Measurements from ENCODE around the gene MAN2B2. TPM values are rescaled to one million over a fixed set of nuclear protein-coding genes. Genes with fewer than 3 reads are reported as not detected.

Gene MAN2B2
- total RNA-seq, 4 donors from 2014 or later, result 3.3 to 5.6 (median 4.5) TPM

DNA sequence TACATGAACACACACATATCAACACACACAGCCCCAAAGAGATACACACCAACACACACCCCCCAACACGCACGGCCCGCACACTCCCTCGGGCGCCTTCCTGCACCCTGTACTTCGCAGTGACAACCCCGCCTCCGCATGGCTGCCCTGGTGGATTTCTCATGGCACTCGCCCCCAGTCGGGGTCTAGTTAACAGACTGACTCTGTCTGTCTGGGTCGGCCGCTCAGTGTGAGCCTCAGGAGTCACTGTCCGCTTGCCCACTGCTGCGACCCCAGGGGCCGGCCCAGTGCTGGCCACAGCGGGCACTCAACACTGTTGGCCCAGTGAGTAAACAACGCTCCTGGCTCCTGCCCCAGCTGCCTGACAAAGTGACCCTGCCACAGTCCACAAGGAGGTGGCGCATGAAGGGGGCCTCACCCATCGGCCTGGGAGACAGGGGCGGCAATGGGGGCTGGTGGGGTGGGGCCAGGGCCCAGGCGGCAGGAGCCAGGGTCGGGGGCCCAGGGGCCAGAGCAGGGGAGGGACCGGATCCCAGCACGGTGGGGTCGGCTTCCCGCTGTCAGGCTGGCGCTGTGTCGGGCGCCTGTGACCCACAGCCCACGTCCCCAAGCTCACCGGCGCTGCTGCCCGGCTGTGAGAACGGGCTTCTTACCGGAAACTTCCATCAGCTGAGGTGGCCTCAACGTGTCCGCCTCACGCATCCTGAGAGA, 40.2 kb upstream of the MAN2B2 start:
- Histone ChIP-seq H3K4me3 (no peak overlapping the region), H3K4me1 (no peaks in the 10 kb centered on the region), H3K27ac (no peak overlapping the region), H3K9me3 (no peaks in the 10 kb centered on the region), H3K36me3 (no peaks in the 10 kb centered on the region), H3K27me3 (peaks cover 0 to 5% (median 4%) of the 10 kb centered on the region in 3 donors)
- TF ChIP-seq POLR2A (IDR thresholded peaks at IDR 0.05), result no peak
- TF ChIP-seq, protein P1, sequence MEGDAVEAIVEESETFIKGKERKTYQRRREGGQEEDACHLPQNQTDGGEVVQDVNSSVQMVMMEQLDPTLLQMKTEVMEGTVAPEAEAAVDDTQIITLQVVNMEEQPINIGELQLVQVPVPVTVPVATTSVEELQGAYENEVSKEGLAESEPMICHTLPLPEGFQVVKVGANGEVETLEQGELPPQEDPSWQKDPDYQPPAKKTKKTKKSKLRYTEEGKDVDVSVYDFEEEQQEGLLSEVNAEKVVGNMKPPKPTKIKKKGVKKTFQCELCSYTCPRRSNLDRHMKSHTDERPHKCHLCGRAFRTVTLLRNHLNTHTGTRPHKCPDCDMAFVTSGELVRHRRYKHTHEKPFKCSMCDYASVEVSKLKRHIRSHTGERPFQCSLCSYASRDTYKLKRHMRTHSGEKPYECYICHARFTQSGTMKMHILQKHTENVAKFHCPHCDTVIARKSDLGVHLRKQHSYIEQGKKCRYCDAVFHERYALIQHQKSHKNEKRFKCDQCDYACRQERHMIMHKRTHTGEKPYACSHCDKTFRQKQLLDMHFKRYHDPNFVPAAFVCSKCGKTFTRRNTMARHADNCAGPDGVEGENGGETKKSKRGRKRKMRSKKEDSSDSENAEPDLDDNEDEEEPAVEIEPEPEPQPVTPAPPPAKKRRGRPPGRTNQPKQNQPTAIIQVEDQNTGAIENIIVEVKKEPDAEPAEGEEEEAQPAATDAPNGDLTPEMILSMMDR (IDR thresholded peaks at IDR 0.05 in 4 of 5, conservative IDR thresholded peaks at IDR 0.05 in 1 of 5), result no peak
- in situ Hi-C loops (cut with MboI; ENCODE audit: low sequenced_read_pairs in 4 of 4) (no loop called here), intact Hi-C loops (cut with DNase I; ENCODE audit: low total_unique reads) (no loop called here)
- DNase-seq (no peak), ATAC-seq (no peak)

DNA sequence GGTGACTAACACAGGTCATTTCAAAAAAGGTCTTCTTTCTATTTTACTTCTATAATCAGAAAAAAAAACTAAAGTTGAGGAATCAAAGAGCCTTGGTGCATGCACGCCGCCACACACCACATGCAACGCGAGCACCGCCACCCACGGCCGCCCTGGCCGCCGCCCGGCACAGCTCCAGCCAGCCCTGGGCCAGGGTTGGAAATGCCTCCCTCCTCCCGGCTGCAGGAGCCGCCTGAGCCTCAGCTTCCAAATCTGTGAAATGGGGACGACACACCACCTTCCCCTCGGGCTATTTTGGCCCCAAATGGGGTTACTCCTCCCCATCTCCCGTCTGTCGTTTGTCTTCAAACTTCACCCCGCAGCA, 39.7 kb upstream of the MAN2B2 start:
- no peaks in the 10 kb centered on the region for H3K36me3 ChIP-seq
- H3K27me3 ChIP-seq, result peaks cover 0 to 11% (median 7%) of the 10 kb centered on the region in 3 donors
- in situ Hi-C loops (cut with MboI; ENCODE audit: low sequenced_read_pairs in 4 of 4), result no loop called here
- intact Hi-C loops (cut with DNase I; ENCODE audit: low total_unique reads), result no loop called here
- ATAC-seq (no peak), DNase-seq (no peak)
- H3K27ac ChIP-seq, result no peak overlapping the region
- H3K4me3 ChIP-seq, result no peak overlapping the region
- H3K9me3 ChIP-seq, result no peaks in the 10 kb centered on the region
- TF ChIP-seq, protein P1 (IDR thresholded peaks at IDR 0.05 in 4 of 5, conservative IDR thresholded peaks at IDR 0.05 in 1 of 5), result no peak
- no peak for TF ChIP-seq POLR2A (IDR thresholded peaks at IDR 0.05)
- H3K4me1 ChIP-seq, result no peaks in the 10 kb centered on the region

DNA sequence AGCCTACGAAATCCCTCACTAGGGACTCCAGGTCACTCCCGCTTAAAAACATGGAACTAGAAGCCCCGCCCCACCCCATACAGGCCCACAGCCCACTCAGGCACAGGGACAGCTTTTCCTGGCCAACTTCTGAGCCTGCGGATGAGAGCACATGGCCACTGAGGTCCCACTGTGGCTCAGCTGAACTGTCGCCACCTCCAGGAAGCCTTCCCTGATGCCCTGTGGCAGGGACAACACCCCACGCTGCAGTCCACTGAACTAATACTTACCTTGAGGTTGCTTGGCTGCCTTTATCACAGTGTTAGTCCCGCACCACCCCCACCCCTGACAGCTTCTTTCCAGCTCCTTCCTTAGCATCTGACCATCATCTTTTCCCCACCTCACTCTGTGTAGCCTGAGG, 39.3 kb upstream of the MAN2B2 start:
- H3K27ac ChIP-seq, result no peak overlapping the region
- DNase-seq, result no peak
- ATAC-seq, result no peak
- H3K36me3 ChIP-seq, result no peaks in the 10 kb centered on the region
- H3K4me1 ChIP-seq, result no peaks in the 10 kb centered on the region
- TF ChIP-seq, protein P1 (IDR thresholded peaks at IDR 0.05 in 4 of 5, conservative IDR thresholded peaks at IDR 0.05 in 1 of 5), result no peak
- TF ChIP-seq POLR2A (IDR thresholded peaks at IDR 0.05), result no peak
- intact Hi-C loops (cut with DNase I; ENCODE audit: low total_unique reads) (no loop called here), in situ Hi-C loops (cut with MboI; ENCODE audit: low sequenced_read_pairs in 4 of 4) (no loop called here)
- no peaks in the 10 kb centered on the region for H3K9me3 ChIP-seq
- peaks cover 0 to 12% (median 7%) of the 10 kb centered on the region in 3 donors for H3K27me3 ChIP-seq
- H3K4me3 ChIP-seq, result no peak overlapping the region

DNA sequence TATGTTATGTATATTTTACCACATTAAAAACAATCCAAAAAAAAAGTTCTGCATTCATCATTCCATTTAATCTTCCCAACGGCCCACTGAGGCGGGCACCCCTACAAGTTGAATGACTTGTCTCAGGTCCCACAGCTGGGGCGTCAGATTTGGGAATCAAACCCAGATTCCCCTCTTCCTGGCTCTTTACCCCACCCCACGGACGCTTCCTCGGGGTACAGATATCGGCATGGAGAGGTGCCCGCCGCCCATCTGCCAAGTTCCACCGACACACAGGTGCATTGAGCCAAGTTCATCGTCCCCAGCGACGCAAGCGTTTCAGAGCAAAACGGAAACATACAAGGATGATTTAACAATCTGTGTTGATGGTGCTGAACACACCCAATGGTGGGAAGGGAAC, 36.9 kb upstream of the MAN2B2 start:
- no peak overlapping the region for H3K27ac ChIP-seq
- intact Hi-C loops (cut with DNase I; ENCODE audit: low total_unique reads) (no loop called here), in situ Hi-C loops (cut with MboI; ENCODE audit: low sequenced_read_pairs in 4 of 4) (no loop called here)
- no peaks in the 10 kb centered on the region for H3K4me1 ChIP-seq
- ATAC-seq, result no peak
- H3K36me3 ChIP-seq, result no peaks in the 10 kb centered on the region
- H3K4me3 ChIP-seq, result no peak overlapping the region
- TF ChIP-seq, protein P1 (IDR thresholded peaks at IDR 0.05 in 4 of 5, conservative IDR thresholded peaks at IDR 0.05 in 1 of 5), result no peak
- TF ChIP-seq POLR2A (IDR thresholded peaks at IDR 0.05), result no peak
- H3K9me3 ChIP-seq, result no peaks in the 10 kb centered on the region
- no peak for DNase-seq
- peaks cover 0 to 12% (median 7%) of the 10 kb centered on the region in 3 donors for H3K27me3 ChIP-seq

DNA sequence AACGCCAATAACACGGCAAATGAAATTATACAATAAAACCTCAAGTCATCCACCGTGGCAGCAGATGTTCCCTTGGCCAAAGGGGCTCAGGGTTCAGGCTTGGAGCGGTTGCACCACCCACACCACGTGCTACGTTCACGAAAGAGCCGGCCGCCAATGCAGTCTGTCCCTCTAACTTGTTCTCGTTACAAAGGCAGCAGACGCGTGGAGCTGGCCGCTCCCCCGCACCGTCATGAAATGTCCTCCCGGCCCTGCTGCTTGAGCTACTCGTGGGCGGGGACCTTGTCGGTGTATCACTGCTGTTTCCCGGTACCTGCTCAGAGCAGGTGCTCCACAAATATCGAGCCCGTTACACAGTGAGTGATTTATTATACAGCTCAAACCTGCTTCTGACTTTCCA, 36.4 kb upstream of the MAN2B2 start:
- in situ Hi-C loops (cut with MboI; ENCODE audit: low sequenced_read_pairs in 4 of 4) (no loop called here), intact Hi-C loops (cut with DNase I; ENCODE audit: low total_unique reads) (no loop called here)
- peaks cover 0 to 12% (median 7%) of the 10 kb centered on the region in 3 donors for H3K27me3 ChIP-seq
- ATAC-seq (no peak), DNase-seq (no peak)
- no peaks in the 10 kb centered on the region for H3K4me1 ChIP-seq
- H3K36me3 ChIP-seq, result no peaks in the 10 kb centered on the region
- no peak overlapping the region for H3K27ac ChIP-seq
- no peak overlapping the region for H3K4me3 ChIP-seq
- H3K9me3 ChIP-seq, result no peaks in the 10 kb centered on the region
- TF ChIP-seq, protein P1 (IDR thresholded peaks at IDR 0.05 in 4 of 5, conservative IDR thresholded peaks at IDR 0.05 in 1 of 5), result no peak
- TF ChIP-seq POLR2A (IDR thresholded peaks at IDR 0.05), result no peak
